Ovary (tissue), 3 donors: ENCODE data around the gene CLDN20.

ENCODE experiments used
- CTCF ChIP-seq, 3 donors: fragments of 450-650 bp in 2 of 3; fragments of 200-600 bp in 1 of 3; IDR thresholded peaks; one replicate each; pipeline versions ENCODE4 v1.5.1 to v1.8.0; 2016 to 2022; ENCODE audit warnings: antibody characterized with exemption in 3 of 3, mild to moderate bottlenecking in 1 of 3
- EP300 ChIP-seq: sonication (generic); formaldehyde crosslinking; IDR thresholded peaks from one replicate; pipeline ENCODE4 v1.6.1; 2017; ENCODE audit warnings: antibody characterized with exemption
- POLR2A ChIP-seq: fragments of 450-650 bp; IDR thresholded peaks from one replicate; pipeline ENCODE4 v1.6.1; 2017; ENCODE audit warnings: antibody characterized with exemption, mild to moderate bottlenecking, moderate library complexity
- donor health status: DM: no; HTN: no; CAD: no.

- TF ChIP-seq CTCF (IDR thresholded peaks at IDR 0.05), result no peak
- TF ChIP-seq POLR2A, result no peak
- no peak for TF ChIP-seq EP300
Measured at GRCh38 chr6:155274533-155274932, 10.7 kb downstream of the CLDN20 start.
